Neural cell (in vitro differentiated cells): ENCODE results near the gene HRH2. TPM values are rescaled to one million over a fixed set of nuclear protein-coding genes. Genes with fewer than 3 reads are reported as not detected.

Source experiments
- H2AFZ ChIP-seq: fragments of 200-600, 300-800 bp; sonication (generic), shearing (Covaris generic); 2 replicates; pipeline ENCODE4 v1.6.0; 2014; ENCODE audit warnings: low read depth, mild to moderate bottlenecking, antibody characterized with exemption, low read length, moderate library complexity
- H3F3A ChIP-seq: fragments of 200-600 bp; shearing (Covaris generic); 2 replicates; pipeline ENCODE4 v1.6.1; 2016; ENCODE audit warnings: mild to moderate bottlenecking, moderate library complexity, mixed read lengths, antibody characterized with exemption, low read length; ENCODE audit not compliant: insufficient read depth, poor library complexity, severe bottlenecking
- H3K27ac ChIP-seq: fragments of 200-600, 300-800 bp; sonication (generic), shearing (Covaris generic); 2 replicates; pipeline ENCODE4 v1.5.1; 2014; ENCODE audit warnings: mild to moderate bottlenecking, low read length, moderate library complexity
- H3K27me3 ChIP-seq: fragments of 300-800, 200-600 bp; sonication (generic), shearing (Covaris generic); 2 replicates; pipeline ENCODE4 v1.6.0; 2014; ENCODE audit warnings: mild to moderate bottlenecking, low read depth, low read length, moderate library complexity; ENCODE audit not compliant: insufficient read depth
- H3K36me3 ChIP-seq: fragments of 300-800, 200-600 bp; sonication (generic), shearing (Covaris generic); 2 replicates; pipeline ENCODE4 v1.5.1; 2014; ENCODE audit warnings: mild to moderate bottlenecking, antibody characterized with exemption, low read length, moderate library complexity; ENCODE audit not compliant: insufficient read depth
- H3K4me2 ChIP-seq: fragments of 300-800, 200-600 bp; sonication (generic), shearing (Covaris generic); 2 replicates; pipeline ENCODE4 v1.6.0; 2014; ENCODE audit warnings: mild to moderate bottlenecking, low read length
- H3K4me3 ChIP-seq: fragments of 300-800, 200-600 bp; sonication (generic), shearing (Covaris generic); 2 replicates; pipeline ENCODE4 v1.5.1; 2014; ENCODE audit warnings: mild to moderate bottlenecking, low read length, moderate library complexity
- H3K79me2 ChIP-seq: fragments of 200-600 bp; shearing (Covaris generic); replicated peaks from 2 replicates; pipeline ENCODE4 v1.6.0; 2014; ENCODE audit warnings: mild to moderate bottlenecking, low read length, moderate library complexity; ENCODE audit not compliant: insufficient read depth
- H3K9ac ChIP-seq: fragments of 300-800, 200-600 bp; sonication (generic), shearing (Covaris generic); 2 replicates; pipeline ENCODE4 v1.6.1; 2016; ENCODE audit warnings: mild to moderate bottlenecking, low read length, mixed read lengths
- H3K9me2 ChIP-seq: fragments of 200-600 bp; shearing (Covaris generic); 2 replicates; pipeline ENCODE4 v1.6.1; 2016; ENCODE audit warnings: mild to moderate bottlenecking, low read length, mixed read lengths; ENCODE audit not compliant: insufficient read depth
- H3K9me3 ChIP-seq: fragments of 200-600, 300-800 bp; sonication (generic), shearing (Covaris generic); 2 replicates; pipeline ENCODE4 v1.6.1; 2016; ENCODE audit warnings: mild to moderate bottlenecking, mixed run types, low read length, moderate library complexity, mixed read lengths
- H4K20me1 ChIP-seq: fragments of 200-600 bp; shearing (Covaris generic); 2 replicates; pipeline ENCODE4 v1.6.1; 2016; ENCODE audit warnings: mild to moderate bottlenecking, mixed run types; ENCODE audit not compliant: insufficient read depth
- CTCF ChIP-seq: fragments of 450-650 bp; IDR thresholded peaks from 2 replicates; pipeline ENCODE4 v1.5.1; 2014; ENCODE audit warnings: antibody characterized with exemption, mild to moderate bottlenecking, moderate library complexity; ENCODE audit not compliant: poor library complexity, severe bottlenecking
- EP300 ChIP-seq: fragments of 450-650 bp; conservative IDR thresholded peaks from 2 replicates; pipeline ENCODE4 v1.6.1; 2014; ENCODE audit warnings: antibody characterized with exemption, mild to moderate bottlenecking, moderate library complexity; ENCODE audit not compliant: poor library complexity, severe bottlenecking
- EZH2 ChIP-seq: fragments of 200-600, 300-800 bp; shearing (Covaris generic), sonication (generic); IDR thresholded peaks from 2 replicates; pipeline ENCODE4 v1.6.1; 2014; ENCODE audit warnings: antibody characterized with exemption, low read length, borderline replicate concordance, mild to moderate bottlenecking; ENCODE audit not compliant: insufficient read depth, poor library complexity, severe bottlenecking
- MXI1 ChIP-seq: fragments of 450-650 bp; conservative IDR thresholded peaks from 2 replicates; pipeline ENCODE4 v1.6.1; 2014; ENCODE audit warnings: antibody characterized with exemption, mild to moderate bottlenecking; ENCODE audit not compliant: poor library complexity, severe bottlenecking
- POLR2AphosphoS5 ChIP-seq: IDR thresholded peaks from 2 replicates; pipeline ENCODE4 v1.6.1; 2012
- RAD21 ChIP-seq: fragments of 450-650 bp; conservative IDR thresholded peaks from 2 replicates; pipeline ENCODE4 v1.6.1; 2014; ENCODE audit warnings: antibody characterized with exemption, mild to moderate bottlenecking, moderate library complexity
- SMC3 ChIP-seq: fragments of 450-650 bp; conservative IDR thresholded peaks from 2 replicates; pipeline ENCODE4 v1.6.1; 2014; ENCODE audit warnings: antibody characterized with exemption, mild to moderate bottlenecking, moderate library complexity; ENCODE audit not compliant: poor library complexity
- TAF1 ChIP-seq: IDR thresholded peaks from 2 replicates; pipeline ENCODE4 v1.6.1; 2012; ENCODE audit warnings: low read depth
- polyA minus RNA-seq: library from RNA; depleted of rRNA, polyadenylated mRNA; stranded (reverse); fragments of >200 nt; gene quantifications from 2 replicates; pipeline ENCODE4 v1.2.3, GENCODE V29; 2014
- polyA plus RNA-seq: library from polyadenylated mRNA; depleted of rRNA; stranded (reverse); fragments of >200 nt; gene quantifications from 2 replicates; pipeline ENCODE4 v1.2.3, GENCODE V29; 2014
- TF ChIP-seq, protein P1 (sequence below): IDR thresholded peaks from 2 replicates; pipeline ENCODE4 v1.6.1; 2012; ENCODE audit warnings: borderline replicate concordance

HRH2 gene, protein sequence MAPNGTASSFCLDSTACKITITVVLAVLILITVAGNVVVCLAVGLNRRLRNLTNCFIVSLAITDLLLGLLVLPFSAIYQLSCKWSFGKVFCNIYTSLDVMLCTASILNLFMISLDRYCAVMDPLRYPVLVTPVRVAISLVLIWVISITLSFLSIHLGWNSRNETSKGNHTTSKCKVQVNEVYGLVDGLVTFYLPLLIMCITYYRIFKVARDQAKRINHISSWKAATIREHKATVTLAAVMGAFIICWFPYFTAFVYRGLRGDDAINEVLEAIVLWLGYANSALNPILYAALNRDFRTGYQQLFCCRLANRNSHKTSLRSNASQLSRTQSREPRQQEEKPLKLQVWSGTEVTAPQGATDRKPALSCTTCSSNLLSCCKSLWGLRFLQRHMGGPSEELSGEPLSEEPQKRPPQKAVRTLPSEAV
- 0.09 TPM in 1 of 2 replicates, not detected in the other for polyA plus RNA-seq
- polyA minus RNA-seq, result 0.49 and 0.58 TPM in 2 replicates

- no peaks in the 10 kb centered on the region for H3K9me2 ChIP-seq
- H2AFZ ChIP-seq, result no peak within 1 kb of the TSS
- no peaks in the 10 kb centered on the region for H3K36me3 ChIP-seq
- peak within 1 kb of the TSS; percentile 50 for H3K9ac ChIP-seq
- no peaks in the 10 kb centered on the region for H4K20me1 ChIP-seq
- no peaks in the 10 kb centered on the region for H3K79me2 ChIP-seq
- H3K27me3 ChIP-seq, result peaks cover 23% of the 10 kb centered on the region
- H3F3A ChIP-seq, result no peaks in the 10 kb centered on the region
- H3K27ac ChIP-seq, result no peak within 1 kb of the TSS
- H3K4me3 ChIP-seq, result peak within 1 kb of the TSS; percentile 72
- H3K9me3 ChIP-seq, result no peaks in the 10 kb centered on the region
- TF ChIP-seq, protein P1, sequence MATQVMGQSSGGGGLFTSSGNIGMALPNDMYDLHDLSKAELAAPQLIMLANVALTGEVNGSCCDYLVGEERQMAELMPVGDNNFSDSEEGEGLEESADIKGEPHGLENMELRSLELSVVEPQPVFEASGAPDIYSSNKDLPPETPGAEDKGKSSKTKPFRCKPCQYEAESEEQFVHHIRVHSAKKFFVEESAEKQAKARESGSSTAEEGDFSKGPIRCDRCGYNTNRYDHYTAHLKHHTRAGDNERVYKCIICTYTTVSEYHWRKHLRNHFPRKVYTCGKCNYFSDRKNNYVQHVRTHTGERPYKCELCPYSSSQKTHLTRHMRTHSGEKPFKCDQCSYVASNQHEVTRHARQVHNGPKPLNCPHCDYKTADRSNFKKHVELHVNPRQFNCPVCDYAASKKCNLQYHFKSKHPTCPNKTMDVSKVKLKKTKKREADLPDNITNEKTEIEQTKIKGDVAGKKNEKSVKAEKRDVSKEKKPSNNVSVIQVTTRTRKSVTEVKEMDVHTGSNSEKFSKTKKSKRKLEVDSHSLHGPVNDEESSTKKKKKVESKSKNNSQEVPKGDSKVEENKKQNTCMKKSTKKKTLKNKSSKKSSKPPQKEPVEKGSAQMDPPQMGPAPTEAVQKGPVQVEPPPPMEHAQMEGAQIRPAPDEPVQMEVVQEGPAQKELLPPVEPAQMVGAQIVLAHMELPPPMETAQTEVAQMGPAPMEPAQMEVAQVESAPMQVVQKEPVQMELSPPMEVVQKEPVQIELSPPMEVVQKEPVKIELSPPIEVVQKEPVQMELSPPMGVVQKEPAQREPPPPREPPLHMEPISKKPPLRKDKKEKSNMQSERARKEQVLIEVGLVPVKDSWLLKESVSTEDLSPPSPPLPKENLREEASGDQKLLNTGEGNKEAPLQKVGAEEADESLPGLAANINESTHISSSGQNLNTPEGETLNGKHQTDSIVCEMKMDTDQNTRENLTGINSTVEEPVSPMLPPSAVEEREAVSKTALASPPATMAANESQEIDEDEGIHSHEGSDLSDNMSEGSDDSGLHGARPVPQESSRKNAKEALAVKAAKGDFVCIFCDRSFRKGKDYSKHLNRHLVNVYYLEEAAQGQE, result no peak
- TF ChIP-seq SMC3 (peak; percentile 24), MXI1 (peak; percentile 39)
- H3K4me2 ChIP-seq, result peak within 1 kb of the TSS; percentile 55
Observed at GRCh38 chr5:175657593-175658271, at the start of gene HRH2. TSS of gene HRH2 (plus strand) at chr5:175658071. CDS start at chr5:175683234, 25,163 bp downstream.

DNA sequence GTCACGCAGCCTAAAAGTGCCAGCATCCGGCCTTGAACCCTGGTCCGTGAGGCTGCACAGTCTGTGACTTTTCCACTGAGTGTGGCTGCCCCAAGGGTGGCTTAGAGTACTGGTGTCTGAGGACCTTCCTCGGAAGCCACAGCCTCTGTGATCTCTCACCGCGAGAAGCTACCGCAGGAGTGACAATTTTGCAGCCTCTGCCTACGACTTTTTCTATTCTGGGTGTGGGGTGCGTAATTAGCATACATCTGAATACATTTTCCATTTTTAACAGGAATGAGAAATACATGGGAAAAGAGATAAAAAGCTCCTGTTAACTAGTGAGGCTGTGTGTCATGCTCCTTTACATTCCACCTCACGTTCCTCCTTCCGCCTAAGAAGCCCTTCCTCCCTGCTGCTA lies 48.3 kb upstream of the HRH2 start:
- Histone ChIP-seq H3K9me3 (peaks cover 4% of the 10 kb centered on the region), H3K9me2 (no peaks in the 10 kb centered on the region), H4K20me1 (no peaks in the 10 kb centered on the region), H3K79me2 (no peaks in the 10 kb centered on the region), H3K27ac (no peak overlapping the region), H2AFZ (no peak overlapping the region), H3K27me3 (no peaks in the 10 kb centered on the region), H3K4me2 (no peak overlapping the region), H3K36me3 (no peaks in the 10 kb centered on the region), H3F3A (no peaks in the 10 kb centered on the region), H3K4me3 (no peak overlapping the region), H3K9ac (no peak overlapping the region)
- TF ChIP-seq TAF1 (no peak), EP300 (no peak), POLR2AphosphoS5 (no peak), RAD21 (no peak), SMC3 (no peak), MXI1 (no peak), CTCF (no peak), EZH2 (no peak)
- TF ChIP-seq, protein P1, result no peak
